ENCODE results near the gene CRYAA. TPM values are rescaled to one million over a fixed set of nuclear protein-coding genes. Genes with fewer than 3 reads are reported as not detected.
"Not testable (repeated sequence)": the region's sequence is repeated elsewhere in the genome, so short reads cannot be mapped to it uniquely, and the experiment has no call there.

Gene CRYAA
- total and polyA plus RNA-seq, 11 donors = not detected

DNA sequence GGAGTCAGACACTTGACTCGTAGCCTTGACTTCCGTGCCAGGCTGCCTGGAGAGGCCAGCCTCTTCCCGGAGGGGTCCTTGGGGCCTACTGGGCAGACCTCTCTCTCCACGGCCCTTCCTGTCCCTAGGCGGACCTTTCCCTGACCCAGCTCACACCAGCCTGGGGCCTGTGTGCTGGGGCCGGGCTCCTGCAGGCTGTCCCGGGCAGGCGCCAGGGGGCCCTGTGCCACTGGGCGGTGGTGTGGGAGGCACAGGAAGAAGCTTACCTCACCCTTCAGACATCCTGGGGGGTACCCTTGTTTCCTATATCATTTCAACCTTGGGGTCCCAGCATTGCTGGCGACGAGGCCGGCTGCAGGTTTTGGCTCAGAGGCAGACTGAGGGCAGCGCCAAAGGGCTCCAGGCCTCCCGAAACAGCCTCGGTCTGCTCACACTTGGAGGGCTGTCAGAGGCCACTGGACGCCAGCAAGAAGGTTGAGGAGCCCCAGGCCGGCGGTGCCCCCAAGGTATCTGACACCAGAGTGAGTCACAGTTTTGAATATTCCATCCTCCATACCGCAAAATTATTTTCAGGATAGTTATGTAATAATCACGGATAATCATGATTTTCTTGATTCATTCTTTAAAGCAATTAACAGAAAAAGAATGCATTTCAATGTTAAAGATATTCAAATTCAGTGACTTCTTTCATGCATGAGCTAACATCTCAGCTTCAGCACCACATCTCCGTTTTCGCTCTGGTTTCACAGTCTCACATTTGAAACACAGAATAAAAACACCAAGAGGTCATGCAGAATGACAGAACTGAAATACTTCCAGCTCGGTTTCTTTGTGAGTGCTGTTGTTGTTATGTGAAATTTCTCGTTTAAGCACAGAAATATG lies 6.7 kb upstream of the CRYAA start:
- H3K27me3 ChIP-seq; DNase-seq; ATAC-seq; H3K36me3 ChIP-seq; H3K4me3 ChIP-seq; H3K9me3 ChIP-seq; intact Hi-C loops (cut with DNase I); H3K27ac ChIP-seq; H3K4me1 ChIP-seq: not testable (repeated sequence)
- WGBS, 4 donors = no CpG with 5 or more reads among the region's 24 CpGs

DNA sequence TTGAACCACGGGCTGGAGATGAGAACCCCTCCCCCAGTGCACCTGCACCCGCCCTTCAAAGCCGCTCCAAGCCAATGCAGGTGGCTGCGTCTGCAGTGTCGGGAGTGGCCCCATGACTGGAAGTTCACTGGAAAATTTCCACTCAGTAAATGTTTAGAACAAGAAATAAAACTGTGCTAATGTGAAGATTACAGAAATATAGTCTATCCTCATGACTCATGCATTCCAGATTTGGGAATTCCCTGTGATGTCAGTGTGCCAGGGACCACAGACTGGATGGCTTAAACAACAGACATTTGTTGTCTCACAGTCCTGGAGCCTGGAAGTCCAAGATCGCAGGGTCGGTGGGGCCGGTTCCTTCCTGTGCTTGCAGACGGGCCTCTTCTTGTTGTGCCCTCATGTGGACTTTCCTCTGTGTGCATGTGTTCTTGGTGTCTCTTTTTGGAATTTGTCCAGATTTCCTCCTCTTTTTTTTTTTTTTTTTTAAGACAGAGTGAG lies 6.1 kb upstream of the CRYAA start:
- H3K36me3 ChIP-seq; DNase-seq; H3K4me3 ChIP-seq; H3K4me1 ChIP-seq; H3K9me3 ChIP-seq; H3K27me3 ChIP-seq; intact Hi-C loops (cut with DNase I); H3K27ac ChIP-seq: not testable (repeated sequence)
- ATAC-seq = peak in 3 of 4 donors; percentile 48 to 86 (median 56)
- no CpG with 5 or more reads among the region's 9 CpGs for whole genome bisulfite sequencing, 4 donors

DNA sequence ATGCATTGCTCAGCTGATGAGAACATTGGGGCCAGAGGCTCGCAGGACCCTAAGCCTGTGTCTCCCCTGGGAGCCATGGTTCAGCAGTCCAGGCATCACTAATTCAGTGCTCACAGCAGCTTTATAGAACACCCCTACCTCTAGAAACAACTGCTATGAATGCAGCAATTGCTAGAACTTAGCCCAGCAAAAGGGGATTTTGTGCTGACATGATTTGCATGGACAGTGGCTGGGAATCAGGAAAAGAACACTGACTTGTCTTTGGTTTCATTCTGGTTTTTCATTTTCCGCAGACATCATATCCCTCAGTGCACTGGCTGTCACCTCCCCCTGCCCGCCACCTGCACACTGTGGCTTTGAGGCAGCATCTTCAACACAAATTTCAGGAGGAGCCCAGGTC lies 4.0 kb upstream of the CRYAA start:
- H3K36me3 ChIP-seq; DNase-seq; H3K4me1 ChIP-seq; H3K27me3 ChIP-seq; ATAC-seq; H3K9me3 ChIP-seq; H3K27ac ChIP-seq; H3K4me3 ChIP-seq; intact Hi-C loops (cut with DNase I): not testable (repeated sequence)
- no CpG with 5 or more reads among the region's 3 CpGs for WGBS, 4 donors

DNA sequence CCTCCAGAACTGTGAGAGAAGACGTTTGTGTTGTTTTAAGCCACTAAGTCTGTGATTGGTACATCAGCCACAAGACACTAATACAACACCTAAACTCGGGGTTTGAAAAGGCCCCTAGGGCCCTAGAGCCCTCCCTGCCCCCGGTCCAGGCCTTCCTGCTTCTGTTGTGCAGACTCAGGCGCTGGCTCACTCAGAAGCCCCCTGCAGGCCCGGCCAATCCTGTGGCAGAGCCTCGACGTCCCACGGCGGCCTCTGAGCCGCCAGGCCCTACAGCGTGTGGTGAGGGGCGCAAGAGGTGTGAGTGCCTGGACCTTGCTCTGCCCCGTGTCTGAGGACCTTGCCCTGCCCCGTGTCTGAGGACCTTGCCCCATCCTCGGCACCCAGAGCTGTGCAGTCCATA lies 3.1 kb upstream of the CRYAA start:
- H3K27ac ChIP-seq; H3K4me3 ChIP-seq; H3K9me3 ChIP-seq; H3K27me3 ChIP-seq; H3K4me1 ChIP-seq; H3K36me3 ChIP-seq; ATAC-seq; DNase-seq; intact Hi-C loops (cut with DNase I): not testable (repeated sequence)
- WGBS, 4 donors = 84% methylated on average over 4 of the region's 15 CpGs; no CpG with 5 or more reads in 3 of the 4 donors

GRCh38 chr21:43169230-43169886 lies 550 bp downstream of the CRYAA start:
- 71 to 78% methylated on average over 3 to 5 of the region's 23 CpGs; no CpG with 5 or more reads in 2 of the 4 donors for WGBS, 4 donors

GRCh38 chr21:43169891-43170290 lies 1.1 kb downstream of the CRYAA start:
- H3K4me3 ChIP-seq; ATAC-seq; H3K9me3 ChIP-seq; DNase-seq; H3K4me1 ChIP-seq; intact Hi-C loops (cut with DNase I); H3K27me3 ChIP-seq; H3K36me3 ChIP-seq; H3K27ac ChIP-seq: not testable (repeated sequence)
- 100% methylated on average over 1 of the region's 10 CpGs; no CpG with 5 or more reads in 2 of the 4 donors for WGBS, 4 donors

More at GRCh38 chr21:43169230-43169886, 550 bp downstream of the CRYAA start:
- peak in 1 of 5 donors; percentile 20 for DNase-seq
- H3K4me3 ChIP-seq; H3K9me3 ChIP-seq; ATAC-seq; H3K4me1 ChIP-seq; H3K36me3 ChIP-seq; intact Hi-C loops (cut with DNase I); H3K27me3 ChIP-seq; H3K27ac ChIP-seq: not testable (repeated sequence)

DNA sequence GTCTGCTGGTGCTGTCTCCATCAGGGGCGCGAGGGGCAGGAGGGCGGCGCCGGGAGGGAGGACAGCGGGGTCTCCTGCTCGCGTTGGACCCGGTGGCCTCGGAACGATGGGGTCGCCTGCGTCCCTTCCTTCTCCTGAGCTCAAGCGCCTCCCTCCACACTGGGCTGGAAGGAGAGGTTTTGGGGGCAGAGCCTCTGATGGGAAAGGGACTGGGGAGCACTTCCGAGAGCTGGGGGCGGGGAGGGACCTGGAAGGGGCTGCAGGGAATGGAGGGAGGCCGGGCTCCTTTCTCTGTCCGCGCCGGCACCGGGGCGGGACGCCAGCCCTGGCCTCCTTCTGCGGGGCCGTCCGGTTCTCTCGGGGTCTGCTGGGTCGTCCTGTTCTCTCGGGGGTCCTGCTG lies 4.0 kb downstream of the CRYAA start:
- H3K27ac ChIP-seq; DNase-seq; H3K27me3 ChIP-seq; intact Hi-C loops (cut with DNase I); H3K36me3 ChIP-seq; H3K4me3 ChIP-seq; ATAC-seq; H3K9me3 ChIP-seq; H3K4me1 ChIP-seq: not testable (repeated sequence)
- 8 to 13% methylated on average over 2 to 3 of the region's 29 CpGs; no CpG with 5 or more reads in 2 of the 4 donors for WGBS, 4 donors

DNA sequence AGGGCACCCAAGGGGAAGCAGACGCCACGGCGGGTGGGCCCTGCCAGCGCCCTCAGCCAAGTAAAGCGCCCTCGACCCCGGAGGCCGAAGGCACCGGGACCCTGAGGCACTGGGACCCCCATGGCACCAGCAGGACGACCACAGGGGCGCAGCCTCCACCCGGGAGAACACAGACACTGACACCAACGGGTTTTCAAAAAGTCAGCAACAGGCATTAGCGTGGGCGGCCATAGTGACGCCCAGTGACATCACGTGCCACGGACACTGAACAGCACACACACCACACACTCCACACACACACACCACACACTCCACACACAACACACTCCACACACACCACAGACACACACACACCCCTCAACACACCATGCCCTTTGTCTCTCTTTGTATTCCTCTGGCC lies 4.6 kb downstream of the CRYAA start:
- WGBS, 4 donors = 14 to 22% methylated on average over 9 of the region's 18 CpGs; no CpG with 5 or more reads in 2 of the 4 donors
- H3K27ac ChIP-seq; H3K36me3 ChIP-seq; ATAC-seq; H3K9me3 ChIP-seq; H3K27me3 ChIP-seq; H3K4me1 ChIP-seq; intact Hi-C loops (cut with DNase I): not testable (repeated sequence)
- peak overlapping the region in 1 of 12 donors; percentile 16 for H3K4me3 ChIP-seq
- peak in 1 of 5 donors; percentile 15 for DNase-seq

DNA sequence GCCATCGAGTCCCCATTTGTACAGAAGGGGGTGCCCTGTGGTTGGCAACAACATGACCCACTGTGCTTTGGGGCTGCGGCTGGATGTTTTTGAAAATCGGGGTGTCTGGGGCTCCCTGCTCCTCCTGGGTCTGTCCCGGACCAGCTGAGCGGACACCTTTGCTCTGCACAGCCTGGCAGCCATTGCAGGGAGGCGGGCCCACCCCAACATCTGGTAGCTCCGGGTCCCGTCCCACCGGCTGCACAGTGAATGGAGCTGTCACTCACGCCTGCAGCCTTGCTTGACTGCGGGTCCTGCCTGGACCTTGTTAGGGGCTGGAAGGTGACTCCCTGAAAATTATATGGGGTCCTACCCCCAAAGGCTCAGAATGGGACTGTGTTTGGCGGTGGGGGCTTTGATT lies 5.1 kb downstream of the CRYAA start:
- ATAC-seq = not testable (repeated sequence)

GRCh38 chr21:43174998-43175397 lies 6.2 kb downstream of the CRYAA start:
- H3K4me1 ChIP-seq; H3K4me3 ChIP-seq; H3K36me3 ChIP-seq; intact Hi-C loops (cut with DNase I); H3K9me3 ChIP-seq; H3K27ac ChIP-seq; H3K27me3 ChIP-seq; DNase-seq; ATAC-seq: not testable (repeated sequence)
- 93% methylated on average over 2 of the region's 4 CpGs; no CpG with 5 or more reads in 3 of the 4 donors for WGBS, 4 donors

More for the DNA sequence above, 5.1 kb downstream of the CRYAA start:
- H3K36me3 ChIP-seq; DNase-seq; H3K27ac ChIP-seq; H3K4me3 ChIP-seq; intact Hi-C loops (cut with DNase I); H3K4me1 ChIP-seq; H3K27me3 ChIP-seq; H3K9me3 ChIP-seq: not testable (repeated sequence)
- WGBS, 4 donors = 88 to 92% methylated on average over 7 to 8 of the region's 12 CpGs; no CpG with 5 or more reads in 2 of the 4 donors

- H3K27ac ChIP-seq; DNase-seq; H3K4me1 ChIP-seq; H3K36me3 ChIP-seq; H3K9me3 ChIP-seq; H3K27me3 ChIP-seq; H3K4me3 ChIP-seq; intact Hi-C loops (cut with DNase I): not testable (repeated sequence)
- WGBS, 4 donors = no CpG with 5 or more reads among the region's 16 CpGs
- peak; percentile 68 to 78 (median 74) for ATAC-seq
These were observed 7.8 kb downstream of the CRYAA start for GRCh38 chr21:43176621-43177020.

Data from heart left ventricle (tissue), 16 donors.